CD14-positive monocyte (primary cell): Measurements from ENCODE around the gene EXD3. TPM values are rescaled to one million over a fixed set of nuclear protein-coding genes. Genes with fewer than 3 reads are reported as not detected.
A peak's percentile ranks its signal among the peaks of the same experiment; 100 is the strongest.

Experiments
- DNase-seq, 3 donors: peaks; one replicate each; pipeline ENCODE4 v3.0.0-alpha.2; 2011 to 2022
- H2AFZ ChIP-seq: 2 replicates; pipeline ENCODE4 v1.6.0; 2012; ENCODE audit warnings: mild to moderate bottlenecking, low read depth, low read length, inconsistent platforms; ENCODE audit not compliant: insufficient read depth, poor library complexity, severe bottlenecking
- H3K27ac ChIP-seq, 2 donors: 1 replicate in 1 of 2; 2 replicates in 1 of 2; pipeline ENCODE4 v1.5.1; 2012 to 2013; ENCODE audit warnings: low read length in 2 of 2, control low read depth in 1 of 2, inconsistent platforms in 1 of 2, low read depth in 1 of 2, mild to moderate bottlenecking in 1 of 2
- H3K27me3 ChIP-seq, 2 donors: one replicate each; pipeline versions ENCODE4 v1.6.0 to v1.6.1; 2011 to 2013; ENCODE audit warnings: low read length in 2 of 2; ENCODE audit not compliant: control insufficient read depth in 2 of 2, insufficient read depth in 2 of 2
- H3K36me3 ChIP-seq, 2 donors: replicated peaks in 1 of 2; 1 replicate in 1 of 2; 2 replicates in 1 of 2; pipeline versions ENCODE4 v1.5.1 to v1.6.1; 2012 to 2013; ENCODE audit warnings: low read length in 2 of 2, control low read depth in 1 of 2, inconsistent platforms in 1 of 2, mild to moderate bottlenecking in 1 of 2; ENCODE audit not compliant: insufficient read depth in 2 of 2, control insufficient read depth in 1 of 2
- H3K4me1 ChIP-seq, 2 donors: 1 replicate in 1 of 2; 2 replicates in 1 of 2; pipeline versions ENCODE4 v1.5.1 to v1.6.1; 2012 to 2013; ENCODE audit warnings: low read length in 2 of 2, control low read depth in 1 of 2, inconsistent platforms in 1 of 2, mild to moderate bottlenecking in 1 of 2, moderate library complexity in 1 of 2; ENCODE audit not compliant: insufficient read depth in 2 of 2, control insufficient read depth in 1 of 2
- H3K4me2 ChIP-seq: replicated peaks from 2 replicates; pipeline ENCODE3; 2012; ENCODE audit warnings: low read length, moderate library complexity, mild to moderate bottlenecking; ENCODE audit not compliant: poor library complexity, severe bottlenecking; ENCODE audit errors: extremely low read depth
- H3K4me3 ChIP-seq, 3 experiments: fragments of 200-600 bp in 1 of 3; sonication (generic) in 1 of 3; replicated peaks in 1 of 3; 1 replicate in 2 of 3; 2 replicates in 1 of 3; pipeline ENCODE4 v1.5.1; 2011 to 2013; ENCODE audit warnings: low read length in 3 of 3, mild to moderate bottlenecking in 3 of 3, control low read depth in 2 of 3, low read depth in 2 of 3, inconsistent platforms in 1 of 3, moderate library complexity in 1 of 3
- H3K79me2 ChIP-seq: 2 replicates; pipeline ENCODE4 v1.6.0; 2012; ENCODE audit warnings: mild to moderate bottlenecking, control low read depth, inconsistent platforms, low read length, moderate library complexity; ENCODE audit not compliant: insufficient read depth
- H3K9ac ChIP-seq: 2 replicates; pipeline ENCODE4 v1.6.0; 2017; ENCODE audit warnings: low read length, mild to moderate bottlenecking; ENCODE audit not compliant: insufficient read depth, poor library complexity, severe bottlenecking
- H3K9me3 ChIP-seq, 2 donors: replicated peaks in 1 of 2; 1 replicate in 1 of 2; 2 replicates in 1 of 2; pipeline versions ENCODE4 v1.5.1 to v1.6.1; 2012 to 2013; ENCODE audit warnings: low read length in 2 of 2, control low read depth in 1 of 2; ENCODE audit not compliant: control insufficient read depth in 1 of 2, insufficient read depth in 1 of 2
- H4K20me1 ChIP-seq: 2 replicates; pipeline ENCODE4 v1.6.0; 2012; ENCODE audit warnings: mild to moderate bottlenecking, low read length, control low read depth, moderate library complexity; ENCODE audit not compliant: insufficient read depth
- H3K27ac Mint-ChIP-seq, 7 donors: one replicate each; pipeline ENCODE4 v1.8.0; 2020; ENCODE audit warnings: mild to moderate bottlenecking in 7 of 7, mixed read lengths in 7 of 7, moderate library complexity in 6 of 7, inconsistent platforms in 2 of 7
- H3K27me3 Mint-ChIP-seq, 3 donors: one replicate each; pipeline ENCODE4 v1.8.0; 2021 to 2022; ENCODE audit warnings: low read depth in 3 of 3, mild to moderate bottlenecking in 3 of 3, mixed read lengths in 3 of 3, moderate library complexity in 3 of 3, inconsistent platforms in 1 of 3
- H3K36me3 Mint-ChIP-seq, 2 donors: one replicate each; pipeline ENCODE4 v1.8.0; 2020; ENCODE audit warnings: mixed read lengths in 2 of 2, inconsistent platforms in 1 of 2, mild to moderate bottlenecking in 1 of 2
- H3K4me1 Mint-ChIP-seq: one replicate; pipeline ENCODE4 v1.8.0; 2020; ENCODE audit warnings: mild to moderate bottlenecking, mixed read lengths
- H3K4me3 Mint-ChIP-seq, 2 donors: one replicate each; pipeline ENCODE4 v1.8.0; 2020; ENCODE audit warnings: mild to moderate bottlenecking in 2 of 2, mixed read lengths in 2 of 2, moderate library complexity in 1 of 2
- H3K9me3 Mint-ChIP-seq, 7 donors: one replicate each; pipeline ENCODE4 v1.8.0; 2020 to 2022; ENCODE audit warnings: mixed read lengths in 7 of 7, mild to moderate bottlenecking in 6 of 7, moderate library complexity in 6 of 7, inconsistent platforms in 2 of 7
- WGBS: methylation state at CpG from one replicate; pipeline ENCODE4 v1.1.5; 2013; ENCODE audit warnings: missing lambda C conversion rate; ENCODE audit not compliant: insufficient coverage; 5-methylcytosine and 5-hydroxymethylcytosine counted together
- intact Hi-C, 2 donors: fragments of 100-400 bp; cut with micrococcal nuclease; formaldehyde crosslinking; loops; one replicate each; pipeline versions ENCODE4 v1.15.0 to v1.15.1; 2023
- polyA plus RNA-seq, 3 donors: library from polyadenylated mRNA; depleted of rRNA in 1 of 3; unstranded in 2 of 3; stranded (reverse) in 1 of 3; fragments of 300-500 nt in 2 of 3; fragments of >200 nt in 1 of 3; fragmentation: Illumina TruSeq in 2 of 3; gene quantifications; 1 replicate in 2 of 3; 2 replicates in 1 of 3; pipeline ENCODE4 v1.2.3, GENCODE V29; 2012 to 2021
- TF ChIP-seq, protein P1 (sequence below): fragments of 200-600 bp; IDR thresholded peaks from one replicate; pipeline ENCODE4 v1.8.0; 2022; ENCODE audit warnings: antibody characterized with exemption, mild to moderate bottlenecking

Gene EXD3
- polyA plus RNA-seq, 3 donors = 2.0 to 10.8 (median 3.0) TPM

DNA sequence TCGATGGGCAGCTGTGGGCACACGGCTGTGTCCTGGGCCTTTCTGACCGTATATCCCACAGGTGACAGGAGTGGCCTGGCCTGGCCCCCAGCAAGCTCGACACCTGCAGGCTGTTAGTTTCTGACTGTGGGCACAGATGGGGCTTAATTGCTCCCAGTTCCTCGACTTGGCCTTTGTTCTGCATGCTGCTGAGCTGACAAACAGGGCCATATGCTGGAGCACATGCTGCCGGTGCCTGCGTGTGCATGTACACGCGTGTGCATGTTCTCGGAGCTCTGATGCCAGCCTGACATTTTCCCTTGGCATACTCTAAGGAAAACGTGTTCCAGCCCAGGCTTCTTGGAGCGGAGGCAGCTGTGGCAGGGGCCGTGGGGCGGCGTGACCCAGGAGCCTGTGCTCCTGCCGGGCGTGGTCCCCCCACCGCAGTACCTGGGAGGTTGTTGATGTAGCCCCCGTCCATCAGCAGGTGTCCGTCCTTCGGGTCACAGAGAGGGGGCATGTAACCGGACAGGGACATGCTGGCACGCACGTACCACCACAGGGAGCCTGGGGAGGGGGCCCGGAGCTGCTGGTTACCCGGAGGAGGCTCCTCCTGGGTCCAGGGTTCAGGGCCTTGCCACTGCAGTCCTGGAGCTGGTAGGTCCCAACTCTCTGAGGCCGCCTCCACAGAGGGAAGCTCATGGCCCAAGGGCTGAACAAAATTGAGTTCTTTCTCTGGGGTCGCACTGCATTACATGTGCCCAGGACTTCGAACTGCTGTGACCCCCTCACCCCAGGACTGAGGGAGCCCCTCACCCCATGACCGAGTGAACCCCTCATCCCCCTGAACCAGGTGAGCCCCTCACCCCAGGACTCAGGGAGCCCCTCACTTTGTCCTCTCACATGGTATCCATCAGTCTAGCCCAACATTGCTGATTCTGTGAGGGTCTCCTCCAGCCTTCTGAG, 40.3 kb upstream of the EXD3 start:
- Histone ChIP-seq H2AFZ (no peak overlapping the region), H4K20me1 (no peaks in the 10 kb centered on the region), H3K4me1 (peaks cover 13 to 25% of the 10 kb centered on the region in 2 donors), H3K9me3 (peaks cover 14 to 15% of the 10 kb centered on the region in 2 donors), H3K4me3 (no peak overlapping the region), H3K27me3 (peaks cover 0 to 15% of the 10 kb centered on the region in 2 donors), H3K27ac (no peak overlapping the region), H3K4me2 (no peak overlapping the region), H3K36me3 (no peaks in the 10 kb centered on the region), H3K79me2 (no peaks in the 10 kb centered on the region), H3K9ac (no peak overlapping the region)
- Mint-ChIP-seq H3K27me3 (peaks cover 7 to 22% (median 11%) of the 10 kb centered on the region in 3 donors), H3K4me1 (peaks cover 3% of the 10 kb centered on the region), H3K4me3 (peak overlapping the region in 1 of 2 donors; percentile 51), H3K9me3 (peaks cover 0 to 14% (median 7%) of the 10 kb centered on the region in 7 donors), H3K27ac (no peak overlapping the region), H3K36me3 (no peaks in the 10 kb centered on the region)
- DNase-seq = peak in 1 of 3 donors; percentile 3
- 92% methylated on average over 28 of the region's 30 CpGs for WGBS
- intact Hi-C loops = loop anchor here in 1 of 2 donors (10.0 kb wide), 1 partner anchor 142 kb away; the partner anchor contains the start of gene ARRDC1
- TF ChIP-seq, protein P1, sequence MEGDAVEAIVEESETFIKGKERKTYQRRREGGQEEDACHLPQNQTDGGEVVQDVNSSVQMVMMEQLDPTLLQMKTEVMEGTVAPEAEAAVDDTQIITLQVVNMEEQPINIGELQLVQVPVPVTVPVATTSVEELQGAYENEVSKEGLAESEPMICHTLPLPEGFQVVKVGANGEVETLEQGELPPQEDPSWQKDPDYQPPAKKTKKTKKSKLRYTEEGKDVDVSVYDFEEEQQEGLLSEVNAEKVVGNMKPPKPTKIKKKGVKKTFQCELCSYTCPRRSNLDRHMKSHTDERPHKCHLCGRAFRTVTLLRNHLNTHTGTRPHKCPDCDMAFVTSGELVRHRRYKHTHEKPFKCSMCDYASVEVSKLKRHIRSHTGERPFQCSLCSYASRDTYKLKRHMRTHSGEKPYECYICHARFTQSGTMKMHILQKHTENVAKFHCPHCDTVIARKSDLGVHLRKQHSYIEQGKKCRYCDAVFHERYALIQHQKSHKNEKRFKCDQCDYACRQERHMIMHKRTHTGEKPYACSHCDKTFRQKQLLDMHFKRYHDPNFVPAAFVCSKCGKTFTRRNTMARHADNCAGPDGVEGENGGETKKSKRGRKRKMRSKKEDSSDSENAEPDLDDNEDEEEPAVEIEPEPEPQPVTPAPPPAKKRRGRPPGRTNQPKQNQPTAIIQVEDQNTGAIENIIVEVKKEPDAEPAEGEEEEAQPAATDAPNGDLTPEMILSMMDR = no peak

DNA sequence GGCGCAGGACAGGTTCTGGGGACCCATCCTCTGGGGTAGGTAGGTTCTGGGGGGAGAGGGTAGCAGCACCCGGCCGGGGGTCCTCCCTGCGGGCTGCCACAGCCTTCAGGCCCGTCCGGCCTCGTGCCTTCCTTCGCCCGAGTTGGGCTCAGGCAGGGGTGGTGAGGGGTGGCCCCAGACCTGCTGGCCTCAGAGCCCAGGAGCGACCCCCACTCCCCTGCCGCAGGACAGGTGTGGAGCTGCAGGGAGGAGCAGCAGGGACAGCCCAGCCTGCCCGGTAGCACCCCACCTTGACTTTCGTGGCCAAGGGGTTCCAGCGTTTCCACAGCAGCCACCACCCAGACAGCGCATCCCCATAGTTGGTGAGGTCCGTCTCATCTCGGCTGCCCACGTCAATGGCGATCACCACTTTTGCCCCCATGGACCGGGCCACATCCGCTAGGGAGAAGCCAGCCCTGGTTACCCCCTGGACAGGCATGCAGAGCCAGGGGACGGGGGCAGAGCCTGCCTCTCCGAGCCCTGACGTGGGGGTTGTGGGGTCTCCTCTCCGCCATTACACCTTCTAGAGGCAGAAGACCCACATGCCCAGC, 39.5 kb upstream of the EXD3 start:
- no peaks in the 10 kb centered on the region for H3K36me3 ChIP-seq
- TF ChIP-seq, protein P1 = no peak
- peak overlapping the region; percentile 29 for H2AFZ ChIP-seq
- H3K9me3 ChIP-seq = peaks cover 14 to 15% of the 10 kb centered on the region in 2 donors
- Mint-ChIP-seq H3K27ac (no peak overlapping the region), H3K27me3 (peaks cover 7 to 22% (median 11%) of the 10 kb centered on the region in 3 donors), H3K9me3 (peaks cover 0 to 14% (median 7%) of the 10 kb centered on the region in 7 donors), H3K36me3 (no peaks in the 10 kb centered on the region), H3K4me3 (peak overlapping the region in 1 of 2 donors; percentile 51), H3K4me1 (peaks cover 3% of the 10 kb centered on the region)
- no peak overlapping the region for H3K27ac ChIP-seq
- peak in 1 of 3 donors; percentile 3 for DNase-seq
- 92% methylated on average over 25 of the region's 25 CpGs for WGBS
- no peaks in the 10 kb centered on the region for H3K79me2 ChIP-seq
- no peaks in the 10 kb centered on the region for H4K20me1 ChIP-seq
- intact Hi-C loops = loop anchor here in 1 of 2 donors (10.0 kb wide), 1 partner anchor 142 kb away; the partner anchor contains the start of gene ARRDC1
- H3K9ac ChIP-seq = no peak overlapping the region
- no peak overlapping the region for H3K4me2 ChIP-seq
- H3K27me3 ChIP-seq = peaks cover 0 to 15% of the 10 kb centered on the region in 2 donors
- H3K4me3 ChIP-seq = no peak overlapping the region
- peaks cover 18 to 32% of the 10 kb centered on the region in 2 donors for H3K4me1 ChIP-seq
